NCI-H69 (cell line): ENCODE data around the gene CLIP4.

ENCODE experiments used
- DNase-seq: peaks from one replicate; lab custom pipeline; 2025; lab: John Stamatoyannopoulos, UW

The CLIP4 gene

DNA sequence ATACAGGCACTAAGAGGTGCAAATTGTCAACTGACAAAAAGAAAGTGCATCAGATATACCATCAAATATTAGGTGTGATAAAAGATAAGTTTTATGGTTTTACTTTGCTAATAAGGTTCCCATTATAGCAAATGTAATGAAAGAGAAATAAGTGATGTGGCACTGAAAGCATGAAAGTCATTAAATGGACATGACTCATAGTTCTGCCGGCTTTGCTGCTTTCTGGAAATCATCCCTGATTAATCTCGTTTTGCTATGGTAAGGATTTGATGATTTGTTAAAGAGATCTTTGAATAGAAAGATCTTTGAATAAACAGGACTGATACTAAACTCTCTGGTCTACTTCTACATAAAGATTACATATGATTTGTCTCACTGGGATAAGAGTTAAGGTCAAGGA, 72.7 kb downstream of the CLIP4 start:
- no peak for DNase-seq

DNA sequence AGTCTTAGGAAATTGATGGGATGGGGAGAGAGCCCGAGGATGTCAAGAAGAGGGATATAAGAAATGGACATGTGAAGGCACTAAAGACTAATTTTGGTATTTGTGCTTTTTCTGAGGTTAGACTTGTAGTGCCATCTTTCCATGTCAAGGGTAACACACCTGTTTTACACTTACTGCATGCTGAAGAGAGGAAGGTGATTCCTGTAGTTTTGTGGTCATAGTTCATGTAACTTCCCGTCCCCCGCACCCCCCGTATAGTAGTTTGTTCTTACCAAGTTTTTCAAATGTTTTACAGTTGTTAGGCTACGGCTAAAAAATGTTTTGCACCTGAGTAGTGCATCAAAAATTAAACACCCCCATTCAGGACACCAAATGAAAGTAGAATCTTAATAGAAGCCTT, 73.8 kb downstream of the CLIP4 start:
- DNase-seq, result no peak

- no peak for DNase-seq
Observed at GRCh38 chr2:29191817-29192216, 76.6 kb downstream of the CLIP4 start.

- no peak for DNase-seq
Observed at GRCh38 chr2:29192526-29192925, 77.3 kb downstream of the CLIP4 start.

- DNase-seq, result no peak
Observed at GRCh38 chr2:29193111-29193510, 77.9 kb downstream of the CLIP4 start.

DNA sequence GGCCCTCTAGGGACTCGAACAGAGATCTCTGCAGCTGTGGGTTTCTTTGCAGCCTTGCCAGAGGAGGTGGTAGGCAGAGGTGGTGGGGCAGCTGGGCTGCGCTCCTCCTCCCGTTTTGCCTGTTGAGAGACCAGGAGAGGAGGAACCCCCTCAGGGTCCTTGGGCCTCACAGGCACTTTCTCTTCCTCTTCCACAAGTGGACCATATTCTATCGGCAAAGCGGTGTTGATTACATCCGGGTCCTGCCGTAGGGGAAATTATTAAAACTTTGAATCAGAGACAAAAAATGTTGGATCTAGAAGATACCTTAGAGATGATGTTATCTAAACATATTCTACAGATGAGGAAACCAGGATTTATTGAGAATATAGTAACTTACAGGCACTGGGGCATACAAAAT, 78.5 kb downstream of the CLIP4 start:
- no peak for DNase-seq

DNA sequence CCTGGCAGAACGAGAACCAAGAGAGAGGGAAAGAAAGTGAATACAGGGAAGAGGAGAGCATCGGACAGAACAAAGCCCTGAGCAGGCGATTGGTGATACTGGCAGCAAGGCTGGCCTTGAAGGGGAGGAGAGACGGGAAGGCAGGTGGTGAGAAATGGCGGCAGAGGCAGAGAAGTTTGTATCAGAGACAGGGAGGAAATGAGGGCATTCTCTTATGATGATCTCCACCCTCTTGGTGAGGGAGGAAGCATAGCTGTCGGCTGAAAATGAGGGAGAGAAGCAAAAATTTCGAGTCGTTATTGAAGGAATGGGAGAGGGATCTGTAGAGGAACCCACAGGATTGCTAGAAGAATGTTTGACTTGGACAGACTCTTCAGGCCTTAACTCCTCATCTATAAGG, 80.6 kb downstream of the CLIP4 start:
- DNase-seq, result no peak

GRCh38 chr2:29196792-29197788, 81.9 kb downstream of the CLIP4 start:
- peak; percentile 61 for DNase-seq

GRCh38 chr2:29201979-29202378, 86.8 kb downstream of the CLIP4 start:
- DNase-seq, result peak; percentile 7

- DNase-seq, result peak; percentile 47
Observed at GRCh38 chr2:29202819-29203495, 87.7 kb downstream of the CLIP4 start.

DNA sequence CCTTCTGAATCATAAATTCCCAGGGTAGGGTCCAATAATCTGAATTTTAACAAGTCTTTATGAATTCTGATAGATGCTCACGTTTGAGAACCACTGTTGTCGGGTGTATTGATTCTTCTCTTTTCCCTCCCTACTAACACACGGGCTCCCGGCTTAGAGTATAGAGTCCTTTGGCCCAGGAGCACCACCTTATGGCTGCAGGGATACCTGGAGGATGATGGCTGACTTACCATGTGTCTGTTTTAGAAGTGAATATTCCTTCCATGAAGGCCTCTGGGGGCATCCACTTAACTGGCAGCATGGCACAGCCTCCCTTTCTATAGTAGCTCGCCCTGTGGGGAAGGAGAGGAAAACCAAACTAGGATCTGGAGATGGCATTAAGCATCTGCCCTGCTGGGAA, 91.7 kb downstream of the CLIP4 start:
- peak; percentile 5 for DNase-seq

- DNase-seq, result no peak
Observed at GRCh38 chr2:29207352-29208148, 92.3 kb downstream of the CLIP4 start.

DNA sequence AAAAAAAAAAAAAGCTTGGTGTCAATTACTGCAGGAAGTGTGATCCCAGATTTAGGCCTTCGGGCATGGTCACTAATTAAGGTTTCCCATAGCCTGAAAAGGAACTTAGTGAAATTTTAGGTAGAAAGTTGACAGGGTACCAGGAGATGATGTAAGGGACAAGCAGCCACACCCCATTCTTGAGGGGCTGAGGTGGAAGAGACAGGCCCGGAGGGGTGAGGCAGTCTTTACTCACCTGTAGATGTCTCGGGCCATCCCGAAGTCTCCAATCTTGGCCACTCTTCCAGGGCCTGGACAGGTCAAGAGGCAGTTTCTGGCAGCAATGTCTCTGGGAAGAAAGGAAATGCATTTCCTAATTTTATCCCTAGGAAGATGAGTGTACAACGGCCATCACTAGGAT, 94.3 kb downstream of the CLIP4 start:
- DNase-seq, result no peak

GRCh38 chr2:29212009-29212408, 96.8 kb downstream of the CLIP4 start:
- no peak for DNase-seq

DNA sequence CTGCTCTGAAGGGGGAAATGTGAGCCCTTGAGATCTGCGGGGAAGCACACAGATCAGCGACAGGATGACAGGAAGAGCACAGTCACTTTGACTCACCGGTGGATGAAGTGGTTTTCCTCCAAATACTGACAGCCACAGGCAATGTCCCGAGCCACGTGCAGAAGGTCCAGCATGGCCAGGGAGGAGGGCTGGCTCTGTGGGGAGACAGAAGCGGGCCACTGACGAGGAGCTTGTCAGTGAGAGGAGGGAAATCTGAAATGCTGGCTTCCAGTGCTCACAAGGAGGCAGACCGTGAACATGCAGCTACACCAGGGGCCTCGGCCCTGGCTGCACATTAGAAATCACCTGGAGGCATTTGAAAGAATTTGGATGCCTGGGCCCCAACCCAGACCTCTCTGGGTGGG, 98.7 kb downstream of the CLIP4 start:
- DNase-seq, result peak; percentile 26

DNA sequence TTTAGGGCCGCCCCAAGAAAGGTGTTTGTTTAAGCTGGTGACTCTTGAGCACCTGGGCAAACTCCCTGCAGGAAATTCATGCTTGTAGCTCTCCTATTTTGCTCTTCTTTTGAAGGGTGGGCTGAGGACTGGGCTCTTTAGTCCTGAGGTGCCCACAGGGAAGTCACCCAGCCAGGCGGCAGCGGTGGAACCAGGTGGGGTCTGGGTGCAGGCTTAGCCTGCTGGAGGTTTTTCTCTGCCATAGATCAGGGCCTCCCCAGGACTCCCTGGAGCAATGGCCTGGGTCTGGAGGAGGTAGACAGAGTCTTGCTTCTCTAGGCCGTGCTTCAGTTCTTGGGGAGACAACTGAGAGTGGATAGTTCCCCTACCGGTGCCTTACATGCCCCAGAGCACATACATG, 99.9 kb downstream of the CLIP4 start:
- DNase-seq, result peak; percentile 12

DNA sequence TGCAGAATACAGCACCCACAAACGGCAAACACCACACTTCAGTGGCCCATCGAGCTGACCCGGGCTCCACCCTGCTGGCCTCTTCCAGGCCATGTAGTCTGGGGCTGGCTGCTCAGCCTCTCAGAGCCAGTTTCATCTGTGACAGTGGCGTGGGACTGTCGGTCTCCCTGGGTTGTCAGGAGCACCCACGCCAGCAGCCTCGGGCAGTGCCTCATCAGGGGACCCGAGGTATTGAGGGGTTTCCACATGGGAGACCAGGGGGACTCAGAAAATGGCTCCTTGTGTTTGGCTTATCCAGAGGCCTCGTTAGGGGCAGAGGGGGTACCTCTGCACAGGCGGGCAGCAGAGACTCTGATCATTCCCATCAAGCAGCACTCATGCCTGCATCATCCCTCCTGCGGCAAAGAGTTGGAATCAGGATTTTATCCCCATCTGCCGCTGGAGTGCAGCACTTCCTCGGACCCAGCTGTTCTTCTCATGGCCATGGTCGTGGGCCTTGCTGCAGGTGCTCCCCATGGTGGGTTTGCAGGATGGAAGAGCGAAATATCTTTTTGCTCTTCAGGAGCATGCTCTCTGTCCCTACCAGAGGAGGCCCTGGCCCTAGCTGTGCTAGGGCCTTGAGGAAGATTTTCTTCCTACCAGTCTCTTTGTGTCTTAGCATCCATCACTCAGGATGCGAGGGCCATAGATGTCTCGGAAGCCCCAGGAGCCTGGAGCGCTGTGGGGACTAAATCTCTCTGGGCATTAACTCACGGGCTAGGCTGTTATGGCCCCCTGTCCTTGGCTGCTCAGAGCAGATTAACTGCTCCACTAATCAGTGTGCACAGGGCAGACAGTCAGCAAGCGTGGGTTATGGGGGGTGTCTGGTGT, 100.8 kb downstream of the CLIP4 start:
- DNase-seq, result no peak

- no peak for DNase-seq
Observed at GRCh38 chr2:29216609-29216909, 101.3 kb downstream of the CLIP4 start.

GRCh38 chr2:29218071-29218470, 102.9 kb downstream of the CLIP4 start:
- DNase-seq, result no peak

DNA sequence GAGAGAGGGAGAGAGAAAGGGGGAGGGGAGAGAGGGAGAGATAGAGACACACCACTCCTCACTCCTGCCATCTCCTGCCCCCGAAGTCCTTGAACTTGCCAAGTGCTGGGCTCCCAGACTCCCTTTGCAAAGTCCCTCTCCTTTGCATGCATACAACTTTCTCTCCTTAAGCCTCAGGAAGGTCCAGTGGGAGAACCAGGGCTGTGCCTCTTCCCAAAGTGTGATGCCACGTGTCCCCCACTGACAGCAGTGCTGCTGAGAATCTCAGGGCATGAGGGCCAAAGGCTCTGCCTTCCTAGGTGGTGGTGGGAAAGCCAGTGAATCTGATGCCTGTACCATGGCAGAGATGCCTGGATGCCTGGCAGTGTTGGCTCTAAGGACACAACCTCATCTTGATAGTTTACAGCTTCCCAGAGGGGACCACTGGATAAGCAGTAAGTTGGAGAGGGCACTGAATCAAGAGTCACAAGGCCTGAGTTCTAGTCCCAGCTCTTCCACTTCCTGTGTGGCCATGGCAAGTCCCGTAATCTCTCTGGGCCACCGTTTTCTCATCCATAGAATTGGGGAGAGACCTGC, 103.4 kb downstream of the CLIP4 start:
- DNase-seq, result no peak

GRCh38 chr2:29219374-29219773, 104.2 kb downstream of the CLIP4 start:
- DNase-seq, result no peak
